Activated T-cell treated with anti-CD3 and anti-CD28 coated beads for 24 hours (primary cell): ENCODE results near the gene SUMO2.

Source experiments
- DNase-seq: peaks from one replicate; pipeline ENCODE4 v3.0.0-alpha.2; 2020; ENCODE audit warnings: low read depth

Gene SUMO2

GRCh38 chr17:75124041-75124818, 58.5 kb downstream of the SUMO2 start:
- peak; percentile 46 for DNase-seq

- no peak for DNase-seq
Measured at GRCh38 chr17:75118307-75118706, 64.5 kb downstream of the SUMO2 start.

- no peak for DNase-seq
Measured at GRCh38 chr17:75116737-75117136, 66.0 kb downstream of the SUMO2 start.
